GM10248 (cell line): ENCODE data around the gene SCAF8.

Experiments
- CTCF ChIA-PET: fragments of 300-600 bp; sonication (Branson Sonifier 250); formaldehyde crosslinking; extraction: SDS; loops from one replicate; lab custom pipeline; 2021; ENCODE audit warnings: antibody characterized with exemption; lab: Yijun Ruan, JAX
- POLR2A ChIA-PET: fragments of 350-650 bp; sonication (Branson Sonifier 250); formaldehyde crosslinking; extraction: SDS; loops from one replicate; lab custom pipeline; 2020; ENCODE audit warnings: antibody characterized with exemption; lab: Yijun Ruan, JAX
- DNase-seq: peaks from one replicate; pipeline ENCODE4 v3.0.0; 2012; ENCODE audit errors: extremely low spot score
- CTCF ChIP-seq: IDR thresholded peaks from 2 replicates; pipeline ENCODE4 v1.5.1; 2012; ENCODE audit warnings: mild to moderate bottlenecking, low read depth; ENCODE audit errors: extremely low read depth, missing control alignments, control extremely low read depth

The SCAF8 gene

GRCh38 chr6:154733183-154733625 is at the start of gene SCAF8:
TSS of gene SCAF8 (plus strand) at chr6:154733416. CDS start at chr6:154733901, 485 bp downstream.
- POLR2A ChIA-PET: no interaction called here
- TF ChIP-seq CTCF: peak; percentile 93
- CTCF ChIA-PET: no interaction called here
- DNase-seq: peak; percentile 90

- ChIA-PET CTCF (interaction anchor here (1.0 to 3.5 kb wide), 4 partner anchors 9 to 130 kb away, joined by 3 to 44 read pairs (median 3); no protein-coding TSS in a partner anchor), POLR2A (no interaction called here)
- TF ChIP-seq CTCF: no peak
- DNase-seq: peak; percentile 59
These were observed 49.3 kb upstream of the SCAF8 start for GRCh38 chr6:154683756-154684523.

GRCh38 chr6:154686162-154686561 is 47.1 kb upstream of the SCAF8 start:
- no peak for TF ChIP-seq CTCF
- no peak for DNase-seq
- POLR2A ChIA-PET: no interaction called here
- CTCF ChIA-PET: interaction anchor here (3.5 kb wide), 1 partner anchor 11 kb away, joined by 44 read pairs; no protein-coding TSS in a partner anchor

GRCh38 chr6:154689493-154690255 is 43.5 kb upstream of the SCAF8 start:
- CTCF ChIA-PET: interaction anchor here (0.7 to 2.8 kb wide), 7 partner anchors 9 to 16 kb away, joined by 3 to 14 read pairs (median 4); no protein-coding TSS in a partner anchor

GRCh38 chr6:154690857-154691256 is 42.4 kb upstream of the SCAF8 start:
- ChIA-PET CTCF (interaction anchor here (1.7 to 2.8 kb wide), 3 partner anchors 11 to 15 kb away, joined by 7 to 14 read pairs (median 13); no protein-coding TSS in a partner anchor), POLR2A (no interaction called here)
- no peak for TF ChIP-seq CTCF
- DNase-seq: no peak

More at GRCh38 chr6:154689493-154690255, 43.5 kb upstream of the SCAF8 start:
- DNase-seq: no peak
- POLR2A ChIA-PET: no interaction called here
- no peak for TF ChIP-seq CTCF

GRCh38 chr6:154696661-154697060 is 36.6 kb upstream of the SCAF8 start:
- CTCF ChIA-PET: interaction anchor here (1.7 kb wide), 1 partner anchor 21 kb away, joined by 5 read pairs; no protein-coding TSS in a partner anchor
- POLR2A ChIA-PET: no interaction called here

More at GRCh38 chr6:154696661-154697060, 36.6 kb upstream of the SCAF8 start:
- no peak for TF ChIP-seq CTCF
- DNase-seq: no peak
